Omental fat pad (tissue), 4 donors: ENCODE measurements around the gene CLMN. TPM values are rescaled to one million over a fixed set of nuclear protein-coding genes. Genes with fewer than 3 reads are reported as not detected.
"Not testable (repeated sequence)": the region's sequence is repeated elsewhere in the genome, so short reads cannot be mapped to it uniquely, and the experiment has no call there.

Source experiments
- ATAC-seq: fragments of 150-250 bp; one replicate; pipeline ENCODE4 v1.9.1; 2016; ENCODE audit warnings: mild to moderate bottlenecking, moderate library complexity; ENCODE audit not compliant: low FRiP score
- DNase-seq: peaks from one replicate; pipeline ENCODE4 v3.0.0-alpha.2; 2019; ENCODE audit warnings: low spot score
- CTCF ChIP-seq, 3 donors: fragments of 450-650 bp; IDR thresholded peaks; one replicate each; pipeline ENCODE4 v1.5.1; 2016 to 2017; ENCODE audit warnings: antibody characterized with exemption in 3 of 3, mild to moderate bottlenecking in 3 of 3, moderate library complexity in 2 of 3
- total RNA-seq, 4 donors: library from RNA; depleted of rRNA; stranded (reverse); fragments of >200 nt; gene quantifications; one replicate each; pipeline ENCODE4 v1.1.0, GENCODE V29; 2016

Gene CLMN
- total RNA-seq, 4 donors from 2014 or later = 25.1 to 41.9 (median 32.9) TPM

- DNase-seq (no peak), ATAC-seq (no peak)
- TF ChIP-seq CTCF (IDR thresholded peaks at IDR 0.05) = no peak
Measured at GRCh38 chr14:95180966-95181741, 138.6 kb downstream of the CLMN start.

DNA sequence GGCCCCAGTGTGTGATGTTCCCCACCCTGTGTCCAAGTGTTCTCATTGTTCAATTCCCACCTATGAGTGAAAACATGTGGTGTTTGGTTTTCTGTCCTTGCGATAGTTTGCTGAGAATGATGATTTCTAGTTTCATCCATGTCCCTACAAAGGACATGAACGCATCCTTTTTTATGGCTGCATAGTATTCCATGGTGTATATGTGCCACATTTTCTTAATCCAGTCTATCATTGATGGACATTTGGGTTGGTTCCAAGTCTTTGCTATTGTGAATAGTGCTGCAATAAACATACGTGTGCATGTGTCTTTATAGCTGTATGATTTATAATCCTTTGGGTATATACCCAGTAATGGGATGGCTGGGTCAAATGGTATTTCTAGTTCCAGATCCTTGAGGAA lies 144.0 kb downstream of the CLMN start:
- DNase-seq, ATAC-seq: not testable (repeated sequence)

DNA sequence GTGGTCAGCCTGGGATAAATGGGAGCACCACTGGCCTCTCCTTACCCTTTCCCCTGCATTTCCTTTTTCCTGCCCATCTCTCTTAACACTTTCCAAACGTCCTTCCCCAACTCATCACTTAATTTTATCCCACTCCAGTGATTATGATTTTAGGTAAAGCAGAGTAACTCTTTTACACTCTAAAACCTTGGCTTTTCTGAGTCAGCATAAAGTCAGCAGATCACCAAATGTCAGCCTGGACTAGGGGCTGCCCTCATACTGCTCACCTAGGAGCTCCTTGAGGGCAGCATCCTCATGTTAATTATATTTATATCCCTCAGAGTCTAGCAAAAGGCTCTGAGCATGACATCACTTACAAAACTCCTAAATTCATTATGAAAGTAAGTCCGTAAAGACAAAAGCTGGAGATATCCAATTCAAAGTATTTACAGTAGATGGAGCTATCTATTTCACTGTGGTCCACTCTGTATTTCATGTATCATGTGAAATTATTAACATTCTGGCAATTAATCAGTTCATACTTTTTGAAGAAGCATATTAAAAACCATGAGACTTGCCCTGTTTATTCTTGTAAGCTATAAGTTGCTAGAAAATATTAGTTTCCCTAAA lies 145.4 kb downstream of the CLMN start:
- no peak for TF ChIP-seq CTCF (IDR thresholded peaks at IDR 0.05)
- peak; percentile 41 for ATAC-seq
- DNase-seq = no peak

- DNase-seq = no peak
- no peak for TF ChIP-seq CTCF (IDR thresholded peaks at IDR 0.05)
- ATAC-seq = no peak
Measured at GRCh38 chr14:95173518-95173917, 146.2 kb downstream of the CLMN start.

- no peak for TF ChIP-seq CTCF (IDR thresholded peaks at IDR 0.05)
- ATAC-seq (no peak), DNase-seq (no peak)
Measured at GRCh38 chr14:95167177-95167576, 152.5 kb downstream of the CLMN start.

GRCh38 chr14:95165517-95165916 lies 154.2 kb downstream of the CLMN start:
- ATAC-seq (no peak), DNase-seq (no peak)
- TF ChIP-seq CTCF (IDR thresholded peaks at IDR 0.05) = no peak

- no peak for DNase-seq
- ATAC-seq = no peak
- TF ChIP-seq CTCF (IDR thresholded peaks at IDR 0.05) = no peak
Measured at GRCh38 chr14:95164506-95164905, 155.2 kb downstream of the CLMN start.
